HuH-7.5 (cell line): ENCODE data around the gene ALKAL2.
"Not testable (repeated sequence)": the region's sequence is repeated elsewhere in the genome, so short reads cannot be mapped to it uniquely, and the experiment has no call there.

Source experiments
- DNase-seq: peaks from one replicate; pipeline ENCODE4 v3.0.0; 2011; ENCODE audit warnings: low spot score

ALKAL2 gene, protein sequence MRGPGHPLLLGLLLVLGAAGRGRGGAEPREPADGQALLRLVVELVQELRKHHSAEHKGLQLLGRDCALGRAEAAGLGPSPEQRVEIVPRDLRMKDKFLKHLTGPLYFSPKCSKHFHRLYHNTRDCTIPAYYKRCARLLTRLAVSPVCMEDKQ

DNA sequence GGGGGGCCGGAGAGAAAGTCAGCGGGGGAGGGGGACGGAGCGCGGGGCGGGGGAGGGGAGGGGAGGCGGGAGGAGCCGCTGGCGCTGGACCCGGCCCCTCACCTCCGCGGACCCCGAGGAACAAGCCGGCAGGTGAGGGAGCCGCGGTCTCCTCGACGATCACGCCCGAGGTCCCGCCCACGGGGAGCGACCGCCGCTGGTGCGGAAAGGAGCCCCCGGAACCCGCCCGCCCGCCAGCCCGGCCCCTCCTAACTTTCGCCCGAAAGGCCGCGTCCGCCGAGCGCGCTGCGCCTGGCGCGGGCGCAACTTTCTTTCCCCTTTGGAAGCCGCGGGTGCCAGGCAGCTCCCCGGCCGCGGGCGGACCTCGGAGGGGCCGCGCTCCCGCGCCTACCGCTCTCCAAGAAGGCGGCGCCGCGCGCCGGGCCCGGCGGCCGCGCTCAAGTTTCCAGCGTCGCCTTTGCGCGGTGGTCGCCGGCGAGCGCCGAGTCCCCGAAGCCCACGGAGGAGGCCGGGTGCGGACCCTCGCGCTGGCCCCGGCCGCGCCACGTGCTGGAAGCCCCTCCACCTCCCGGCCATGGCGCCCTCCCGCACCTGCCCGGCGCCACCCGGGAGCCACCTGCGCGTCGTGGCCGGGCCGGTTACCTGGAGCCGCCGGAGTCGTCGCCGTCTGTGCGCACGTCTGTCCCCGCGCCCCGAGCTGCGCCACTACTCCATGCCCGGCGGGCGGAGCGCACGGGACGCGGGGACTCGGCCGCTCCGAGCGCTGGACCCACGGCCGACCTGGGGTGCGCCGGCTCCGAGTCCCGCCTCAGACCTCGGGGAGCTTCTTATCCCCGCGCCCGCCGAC lies at the start of gene ALKAL2:
ALKAL2 (minus strand) TSS at position 181 of the 847 bp plus-strand sequence. CDS start 256 bp downstream, outside the sequence.
- no peak for DNase-seq

DNA sequence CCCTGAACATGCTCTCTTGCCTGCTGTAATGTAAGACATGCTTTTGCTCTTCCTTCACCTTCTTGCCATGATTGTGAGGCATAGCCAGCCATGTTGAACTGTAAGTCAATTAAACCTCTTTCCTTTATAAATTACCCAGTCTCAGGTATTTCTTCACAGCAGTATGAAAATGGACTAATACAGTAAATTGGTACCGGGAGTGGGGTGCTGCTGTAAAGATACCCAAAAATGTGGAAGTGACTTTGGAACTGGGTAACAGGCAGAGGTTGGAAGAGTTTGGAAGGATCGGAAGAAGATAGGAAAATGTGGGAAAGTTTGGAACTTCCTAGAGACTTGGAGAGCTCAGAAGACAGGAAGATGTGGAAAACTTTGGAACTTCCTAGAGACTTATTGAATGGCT lies 49.1 kb upstream of the ALKAL2 start:
- not testable (repeated sequence) for DNase-seq

DNA sequence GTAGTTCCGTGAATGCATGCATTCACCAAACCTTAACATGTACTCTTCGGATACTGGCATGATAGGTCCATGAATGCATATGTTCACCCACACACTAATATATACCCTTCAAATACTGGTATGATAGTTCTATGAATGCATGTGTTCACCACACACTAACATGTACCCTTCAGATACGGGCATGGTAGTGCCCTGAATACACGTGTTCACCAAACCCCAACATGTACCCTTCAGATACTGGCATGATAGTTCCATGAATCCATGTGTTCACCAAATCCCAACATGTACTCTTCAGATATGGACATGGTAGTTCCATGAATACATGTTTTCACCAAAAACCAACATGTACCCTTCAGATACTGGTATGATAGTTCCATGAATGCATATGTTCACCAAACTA lies 48.5 kb upstream of the ALKAL2 start:
- no peak for DNase-seq

DNA sequence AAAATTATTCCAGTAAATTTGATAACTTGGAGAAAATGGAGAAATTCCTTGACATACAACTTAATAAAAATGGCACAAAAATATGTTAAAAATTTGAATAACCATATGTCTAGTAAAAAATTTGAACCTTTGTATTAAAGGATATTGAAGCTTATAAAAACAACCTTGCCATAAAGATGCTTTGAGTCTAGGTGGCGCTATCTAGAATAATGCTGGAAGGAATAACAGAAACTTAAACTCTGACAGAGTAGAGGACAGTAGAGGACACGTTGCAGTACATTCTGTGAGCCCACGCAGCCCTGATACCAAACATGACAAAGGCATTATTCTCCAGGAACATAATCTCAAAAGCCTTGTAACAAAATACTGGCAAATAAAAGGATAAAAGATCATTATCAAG lies 44.7 kb upstream of the ALKAL2 start:
- no peak for DNase-seq

DNA sequence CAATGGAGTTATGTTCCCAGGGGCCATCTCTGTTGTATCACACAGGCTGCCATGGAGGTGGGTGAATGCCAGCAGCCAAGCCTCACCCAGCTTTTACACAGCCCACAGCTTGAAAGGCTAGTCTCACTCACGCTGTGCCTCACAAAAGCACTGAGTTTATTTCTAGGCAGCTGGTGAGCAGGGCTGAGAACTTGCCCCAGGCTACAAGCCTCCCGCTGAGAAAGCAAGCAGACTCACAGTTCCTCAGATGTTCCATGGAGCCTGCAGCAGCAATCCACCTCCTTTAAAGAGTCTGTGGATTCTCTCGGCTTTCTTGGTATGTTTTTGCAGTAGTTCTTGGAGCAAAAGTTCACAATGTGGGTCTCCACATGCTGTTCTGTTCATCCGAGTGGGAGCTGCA lies 40.9 kb upstream of the ALKAL2 start:
- no peak for DNase-seq

DNA sequence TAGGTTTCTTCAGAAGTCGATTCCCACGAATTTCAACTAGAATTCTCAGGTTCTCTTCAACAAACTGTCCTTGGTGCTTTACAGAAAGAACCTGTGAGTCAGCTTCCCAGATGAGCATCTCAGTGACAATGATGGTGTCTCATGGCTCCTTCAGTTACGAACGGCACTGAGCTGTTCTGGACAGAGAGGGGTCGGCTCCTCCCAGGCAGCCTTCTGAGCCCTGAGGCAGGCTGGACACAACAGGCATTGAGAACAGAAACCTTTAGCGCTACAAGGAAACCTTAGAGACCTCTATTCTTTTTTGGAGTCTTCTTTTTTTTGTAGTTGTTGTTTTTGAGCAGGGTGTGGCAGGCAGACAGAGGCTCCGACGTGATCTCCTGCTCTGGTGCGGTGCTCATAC lies 35.1 kb upstream of the ALKAL2 start:
- DNase-seq, result no peak

DNA sequence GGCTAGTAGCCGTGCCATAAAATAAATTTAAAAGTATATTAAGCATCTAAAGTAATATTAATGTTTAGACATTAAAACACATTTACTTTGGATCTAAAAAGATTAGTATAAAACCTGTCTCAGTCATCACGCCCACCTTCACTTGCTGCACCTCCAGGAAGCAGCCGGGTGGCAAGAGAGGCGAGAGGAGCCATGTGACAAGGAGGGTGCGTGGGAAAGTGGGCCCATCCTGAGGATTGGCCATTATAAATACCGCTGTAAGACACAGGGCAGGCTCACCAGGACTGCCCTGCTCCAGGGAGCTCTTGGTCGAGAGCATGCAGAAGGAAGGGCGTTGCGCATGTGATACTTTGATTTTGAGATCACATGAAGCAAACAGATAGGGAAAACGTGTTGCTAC lies 34.4 kb upstream of the ALKAL2 start:
- DNase-seq, result no peak

DNA sequence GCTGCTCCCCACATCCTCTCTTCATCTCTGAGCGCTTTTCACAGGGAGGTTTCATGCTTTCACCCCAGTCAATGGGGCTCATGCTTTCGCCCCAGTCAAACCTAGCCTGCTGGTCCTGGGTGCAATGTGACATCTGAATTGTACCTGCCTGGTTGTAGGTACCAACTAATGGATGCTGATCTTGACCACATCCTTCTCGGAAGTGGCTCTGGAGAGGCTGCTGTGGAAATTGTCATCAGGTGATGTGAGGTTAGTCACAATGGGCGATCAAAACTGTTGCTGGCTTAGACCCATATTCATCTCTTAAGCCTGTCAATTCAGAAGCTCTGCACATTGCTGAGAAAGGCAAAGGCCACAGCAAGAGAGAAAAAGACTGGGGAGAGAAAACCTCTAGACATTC lies 32.7 kb upstream of the ALKAL2 start:
- DNase-seq, result no peak

DNA sequence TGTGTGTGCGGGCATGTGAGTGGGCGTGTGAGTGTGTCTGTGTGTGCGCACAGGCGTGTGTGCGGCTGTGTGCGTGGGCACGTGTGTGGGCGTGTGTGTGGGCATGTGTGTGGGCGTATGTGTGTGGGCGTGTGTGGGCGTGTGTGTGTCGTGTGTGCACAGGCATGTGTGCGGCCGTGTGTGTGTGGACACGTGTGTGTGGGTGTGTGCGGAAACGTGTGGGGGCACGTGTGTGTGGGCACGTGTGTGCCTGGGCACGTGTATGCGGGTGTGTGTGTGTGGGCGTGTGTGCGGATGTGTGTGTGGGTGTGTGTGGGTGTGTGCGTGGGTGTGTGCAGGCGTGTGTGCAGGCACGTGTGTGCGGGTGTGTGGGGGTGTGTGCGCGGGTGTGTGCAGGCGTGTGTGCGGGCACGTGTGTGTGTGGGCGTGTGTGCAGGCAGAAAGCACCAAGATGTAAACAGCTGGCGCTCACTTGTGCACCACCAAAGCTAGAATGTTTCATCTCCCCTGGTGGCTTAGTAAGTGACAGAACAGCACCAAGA lies 31.2 kb upstream of the ALKAL2 start:
- DNase-seq, result no peak

DNA sequence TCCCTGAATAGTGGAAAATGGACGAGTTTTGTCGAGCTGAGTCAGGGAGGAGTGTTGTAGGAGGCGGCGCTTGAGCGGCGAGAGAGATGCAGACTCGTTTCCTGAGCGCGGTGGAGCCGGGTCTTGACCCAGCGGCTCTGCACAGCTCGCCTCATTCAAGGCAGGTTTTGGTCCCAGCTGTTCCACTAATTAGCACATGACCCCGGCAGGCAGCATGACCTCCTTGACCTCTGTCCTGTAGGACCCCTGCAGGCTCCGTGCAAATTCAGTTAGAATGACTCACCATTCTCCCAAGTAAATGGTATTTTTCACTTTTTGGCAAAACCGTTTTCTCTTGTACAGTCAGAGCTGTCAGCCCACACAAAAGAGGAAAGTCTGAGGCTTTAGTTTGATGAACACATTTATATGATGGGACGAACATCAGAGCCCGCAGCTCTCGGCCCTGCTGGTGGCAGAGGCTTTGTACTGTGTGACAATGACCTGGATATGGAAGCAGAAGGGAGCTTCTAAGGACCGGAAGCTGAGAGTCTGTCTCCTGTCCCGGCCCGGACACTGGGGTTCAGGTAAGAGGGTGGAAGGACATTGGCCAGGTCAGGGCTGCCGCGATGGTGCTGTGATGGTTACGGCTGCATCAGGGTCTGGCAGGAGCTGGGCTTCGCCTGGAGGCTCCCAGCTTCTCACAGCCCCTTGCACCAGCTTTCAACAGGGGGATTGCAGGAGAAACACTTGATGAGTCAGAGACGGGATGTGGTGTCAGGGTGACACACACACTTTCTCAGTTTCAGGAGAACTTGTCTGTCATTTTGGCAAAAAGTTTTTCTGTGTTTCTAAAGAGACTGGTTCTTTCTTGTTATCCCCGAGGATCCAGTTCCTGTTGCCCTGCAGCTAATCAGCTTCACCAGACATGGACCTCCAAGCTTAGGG lies 29.9 kb upstream of the ALKAL2 start:
- DNase-seq, result no peak

DNA sequence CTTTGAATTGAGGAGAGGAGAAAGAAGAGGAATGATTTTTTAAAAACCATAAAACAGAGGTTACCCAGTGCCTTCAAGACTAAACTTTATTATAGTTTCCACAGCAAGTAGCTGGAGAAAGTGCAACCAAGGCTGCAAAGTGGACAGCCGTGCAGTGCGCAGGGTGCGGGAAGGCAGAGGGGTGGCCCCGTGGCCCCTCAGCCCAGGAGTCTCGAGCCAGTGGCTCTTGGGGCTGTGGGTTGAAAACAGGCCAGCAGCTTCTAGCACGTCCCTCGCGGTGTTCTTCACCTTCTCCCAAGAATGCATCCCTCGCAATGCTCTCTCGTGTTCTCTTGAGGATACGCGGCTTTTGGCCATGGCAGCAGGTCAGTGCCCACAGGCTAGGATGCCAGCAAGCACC lies 28.5 kb upstream of the ALKAL2 start:
- no peak for DNase-seq

DNA sequence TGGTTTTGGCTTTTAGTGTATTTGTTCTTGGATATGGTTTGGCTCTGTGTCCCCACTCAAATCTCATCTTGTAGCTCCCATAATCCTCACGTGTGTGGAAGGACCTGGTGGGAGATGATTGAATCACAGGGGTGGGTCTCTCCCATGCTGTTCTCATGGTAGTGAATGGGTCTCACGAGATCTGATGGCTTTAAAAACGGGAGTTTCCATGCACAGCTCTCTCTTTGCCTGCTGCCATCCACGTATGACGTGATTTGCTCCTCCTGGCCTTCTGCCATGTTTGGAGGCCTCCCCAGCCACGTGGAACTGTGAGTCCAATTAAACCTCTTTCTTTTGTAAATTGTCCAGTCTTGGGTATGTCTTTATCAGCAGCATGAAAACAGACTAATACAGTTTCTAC lies 28.0 kb upstream of the ALKAL2 start:
- DNase-seq, result not testable (repeated sequence)

DNA sequence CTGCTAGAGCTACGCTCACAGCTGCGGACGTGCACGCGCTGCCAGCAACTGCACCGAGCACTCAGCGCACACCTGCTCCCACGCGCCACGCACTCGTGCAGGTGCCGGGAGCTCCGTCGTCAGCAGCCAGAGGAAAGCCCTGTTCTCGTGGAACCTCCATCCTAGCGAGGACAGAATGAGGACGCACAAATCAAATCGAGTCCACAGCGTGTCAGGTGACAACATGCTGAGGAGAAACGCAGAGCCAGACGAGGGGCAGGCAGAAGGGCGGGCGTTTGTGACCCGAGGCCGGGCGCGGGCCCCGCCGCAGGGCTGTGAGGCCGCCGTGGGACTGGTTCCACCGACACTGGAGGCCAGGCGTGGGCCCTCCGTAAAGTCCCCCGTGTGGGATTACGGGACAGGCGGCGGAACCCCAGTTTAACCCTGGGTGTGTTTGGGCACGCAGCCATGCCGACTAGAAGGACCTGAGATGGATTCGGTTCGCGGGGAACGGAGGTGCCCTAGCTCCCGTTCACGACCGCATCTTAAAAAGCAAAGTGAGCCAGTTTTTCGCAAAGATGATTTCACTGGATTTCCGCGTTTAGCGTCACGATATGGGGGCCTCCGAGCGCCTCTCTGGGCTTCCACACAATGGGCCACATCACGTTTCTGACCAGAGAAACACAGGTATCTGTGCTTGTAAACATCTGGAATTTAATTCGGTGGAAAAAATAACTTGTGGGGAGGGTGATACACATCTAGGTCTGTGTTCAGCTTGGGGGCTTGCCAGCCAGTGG lies 26.9 kb upstream of the ALKAL2 start:
- DNase-seq, result no peak

DNA sequence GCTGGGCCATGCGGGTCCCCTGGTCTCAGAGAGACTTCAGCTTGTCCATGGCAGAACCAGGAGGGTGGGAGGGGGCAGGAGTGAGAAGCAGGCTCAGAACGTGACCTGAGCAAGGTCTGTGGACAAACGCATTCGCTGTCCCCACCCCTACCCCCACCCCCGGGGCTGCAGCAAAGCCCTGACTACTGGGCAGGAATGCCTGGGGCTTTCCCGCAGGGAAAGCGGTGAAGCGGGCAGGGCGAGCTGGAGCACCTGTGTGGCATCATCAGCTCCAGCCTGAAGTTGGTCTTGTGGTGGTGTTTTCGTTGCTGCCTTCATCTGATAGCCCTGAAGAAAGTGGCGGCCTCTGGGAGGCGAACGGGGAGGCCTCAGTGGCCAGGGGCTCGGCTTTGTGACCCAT lies 26.1 kb upstream of the ALKAL2 start:
- DNase-seq, result no peak

DNA sequence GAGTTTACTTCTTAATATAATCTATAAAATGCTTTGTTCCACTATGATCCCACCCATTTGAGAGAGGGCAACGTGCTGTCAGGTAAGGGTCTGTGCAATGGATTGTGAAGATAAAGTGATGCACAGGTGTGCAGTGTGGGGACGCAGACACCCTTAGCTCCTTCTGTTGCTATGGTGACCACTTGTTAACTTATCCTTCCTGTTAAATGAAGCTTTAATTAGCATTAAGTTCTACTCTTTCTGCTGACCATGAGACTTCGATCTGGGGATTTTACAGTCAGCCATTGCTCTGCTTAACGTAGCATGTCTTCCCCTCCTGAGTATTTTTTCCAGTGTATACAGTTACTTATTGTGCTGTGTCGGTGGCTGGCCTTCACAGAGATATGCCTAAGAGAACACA lies 23.1 kb upstream of the ALKAL2 start:
- DNase-seq, result no peak

DNA sequence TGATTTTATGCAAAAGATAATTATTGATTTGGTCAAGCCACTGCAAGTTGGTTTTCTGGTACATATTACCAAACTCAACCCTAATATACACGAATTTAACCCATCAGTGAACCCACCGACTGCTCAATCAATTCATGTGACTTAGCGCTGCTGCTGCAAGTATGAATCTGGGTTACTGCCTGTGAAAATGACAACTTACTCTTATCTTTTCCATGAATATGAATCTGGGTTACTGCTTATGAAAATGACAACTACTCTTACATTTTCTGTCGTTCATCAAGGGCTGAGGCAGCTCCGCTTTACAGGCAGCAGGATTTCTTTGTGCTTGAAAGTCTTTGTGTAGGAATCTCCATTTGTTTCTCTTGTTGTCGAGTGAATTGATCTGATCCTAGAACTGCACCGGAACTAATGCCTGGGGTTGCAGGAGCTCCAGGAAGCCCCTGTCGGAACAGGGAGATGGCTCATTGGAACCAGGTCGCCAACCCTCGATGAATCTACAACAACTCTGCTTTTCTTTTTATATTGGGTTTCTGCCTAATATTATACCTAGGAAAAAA lies 22.1 kb upstream of the ALKAL2 start:
- no peak for DNase-seq

DNA sequence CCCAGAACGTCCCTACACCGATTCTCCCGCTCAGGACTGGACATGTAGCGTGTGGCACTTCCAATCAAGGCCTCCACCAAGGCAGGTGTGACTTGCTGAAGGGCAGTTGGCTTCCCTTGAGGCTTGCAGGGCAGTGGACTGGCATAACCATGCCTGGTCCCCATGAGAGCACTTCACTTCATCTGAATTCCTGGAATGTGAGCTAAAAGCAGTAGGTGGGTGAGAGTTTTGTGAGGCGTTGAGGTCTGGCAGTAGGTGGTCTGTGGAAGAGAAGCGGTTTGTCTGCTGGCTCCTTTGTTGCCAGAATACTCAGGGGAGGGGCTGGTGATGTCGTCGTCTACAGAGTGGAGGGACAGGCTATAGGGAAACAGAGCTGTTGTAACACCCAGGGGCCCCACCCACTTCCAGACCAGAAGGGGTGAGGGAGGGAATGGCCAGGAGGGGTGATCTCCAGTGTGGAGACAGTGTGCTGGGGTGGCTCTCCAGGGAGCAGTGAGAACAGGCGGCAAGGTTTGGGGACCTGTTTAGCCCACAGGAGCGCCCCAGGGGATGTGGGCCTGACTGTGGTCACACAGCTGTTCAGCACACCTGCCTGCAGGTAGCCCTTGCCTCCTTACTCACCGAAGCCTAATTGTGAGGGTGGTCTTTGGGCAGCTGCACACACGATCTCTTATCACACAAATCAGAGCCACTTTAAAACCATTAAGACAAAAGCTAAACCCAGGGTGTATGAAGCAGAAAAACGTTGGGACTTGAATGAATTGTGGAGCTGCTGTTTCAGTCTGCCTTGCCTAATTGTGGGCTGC lies 21.5 kb upstream of the ALKAL2 start:
- DNase-seq, result no peak

DNA sequence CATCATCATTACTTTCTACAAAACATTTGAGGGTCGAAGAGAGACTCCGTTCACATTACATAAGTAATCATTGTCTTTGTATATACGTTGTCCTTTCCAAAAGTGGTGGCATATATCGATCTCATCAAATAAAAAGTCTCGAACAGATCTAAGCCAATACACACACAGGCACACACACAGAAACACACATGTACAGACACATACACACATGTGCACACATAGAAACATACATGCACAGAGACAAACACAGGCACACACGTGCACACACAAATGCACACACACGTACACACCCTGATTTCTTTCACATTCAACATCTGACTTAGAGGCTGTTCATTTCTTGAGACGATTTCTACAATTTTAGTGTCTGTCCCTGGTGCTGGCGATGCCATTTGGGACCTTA lies 17.5 kb upstream of the ALKAL2 start:
- DNase-seq, result no peak

DNA sequence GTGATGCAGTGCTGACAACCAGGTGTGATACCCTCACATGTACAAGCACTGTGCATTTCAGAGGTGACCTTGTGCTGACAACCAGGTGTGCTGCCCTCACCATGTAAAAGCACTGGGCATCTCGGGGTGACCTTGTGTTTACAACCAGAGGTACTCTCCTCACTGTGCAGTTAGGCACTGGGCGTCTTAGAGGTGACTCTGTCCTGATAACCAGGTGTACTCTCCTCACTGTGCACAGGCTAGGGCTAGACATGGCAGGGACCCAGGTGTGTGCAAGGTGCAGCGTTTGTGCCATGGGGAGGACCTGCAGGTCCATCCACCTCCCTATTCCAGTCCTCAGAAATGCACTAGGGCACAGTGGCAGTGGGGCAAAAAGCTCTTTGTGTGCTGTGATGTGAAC lies 8.5 kb upstream of the ALKAL2 start:
- no peak for DNase-seq

DNA sequence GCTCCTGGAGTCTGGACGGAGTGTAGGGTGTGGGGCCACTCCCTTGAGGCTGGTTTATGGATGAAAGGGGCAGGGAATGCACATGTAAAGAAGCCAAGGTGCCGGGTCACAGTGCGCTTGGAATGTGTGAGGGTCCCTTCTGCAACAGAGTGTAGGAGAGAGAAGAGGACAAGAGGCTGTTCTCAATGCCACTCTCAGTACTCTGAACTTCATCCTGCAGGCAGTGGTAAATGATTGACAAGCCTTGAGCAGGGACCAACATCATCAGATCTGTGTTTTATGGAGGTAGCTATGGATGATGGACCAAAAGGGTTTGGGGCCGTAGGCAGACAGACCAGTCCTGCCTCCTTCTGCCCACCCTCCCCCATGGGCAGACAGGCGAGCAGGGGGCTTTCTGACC lies 7.2 kb upstream of the ALKAL2 start:
- DNase-seq, result no peak
